ENCODE measurements around the gene CACNA2D3. TPM values are rescaled to one million over a fixed set of nuclear protein-coding genes. Genes with fewer than 3 reads are reported as not detected.

The CACNA2D3 gene
- total RNA-seq, 1 donor from 2014 or later = 0.48 TPM

DNA sequence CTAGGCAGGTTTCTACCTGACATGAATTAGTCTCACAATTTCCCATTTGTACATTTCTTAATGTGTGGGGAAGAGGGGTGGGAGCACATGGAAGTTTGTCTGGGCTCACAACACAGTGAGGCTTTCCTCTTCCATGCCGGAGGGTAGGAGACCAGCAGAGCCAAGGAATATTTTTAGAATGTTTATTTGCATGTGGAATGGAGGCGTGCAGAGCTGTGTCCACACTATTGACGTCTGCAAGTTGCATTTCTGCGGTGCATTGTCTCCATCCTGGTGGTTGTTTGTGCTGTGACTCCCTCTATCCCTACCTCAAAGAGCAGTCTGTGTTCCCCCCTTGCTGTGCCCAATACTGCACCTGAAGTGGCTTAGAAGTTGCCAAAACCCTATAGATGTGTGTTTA, 908.6 kb downstream of the CACNA2D3 start:
- no peak for DNase-seq (ENCODE audit: low spot score)

DNA sequence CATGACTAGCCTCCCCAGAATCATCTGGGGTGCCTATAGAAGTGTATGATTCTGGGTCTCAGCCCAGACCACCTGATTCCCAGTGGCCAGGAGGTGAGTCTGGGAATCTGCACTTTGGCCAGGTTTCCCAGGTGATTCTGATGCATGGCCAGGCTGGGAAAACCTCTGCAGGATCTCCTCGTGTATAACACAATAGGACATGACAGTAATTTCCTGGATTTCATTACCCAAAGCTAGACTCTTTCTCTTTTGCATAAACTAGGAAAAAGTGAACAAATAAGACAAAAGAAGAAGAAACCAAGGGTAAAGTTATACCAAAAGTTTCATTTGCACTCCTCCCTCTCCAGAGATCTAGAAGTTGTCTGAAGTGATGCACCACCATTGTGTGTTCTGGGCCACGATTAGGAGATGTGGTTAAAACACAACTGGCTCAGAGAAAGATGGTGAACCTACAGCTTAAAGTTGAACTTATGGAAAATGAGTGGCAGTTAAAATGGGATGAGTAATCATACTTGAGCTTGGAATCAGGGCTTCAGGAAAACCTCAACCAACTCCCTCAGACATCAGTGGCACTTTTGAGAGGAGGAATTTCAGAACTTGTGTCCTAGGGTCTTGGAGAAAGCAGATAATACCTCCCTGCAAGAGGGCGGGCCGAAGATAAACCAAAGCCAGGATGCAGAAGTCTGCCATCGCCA, 914.7 kb downstream of the CACNA2D3 start:
- DNase-seq (ENCODE audit: low spot score) = no peak

DNA sequence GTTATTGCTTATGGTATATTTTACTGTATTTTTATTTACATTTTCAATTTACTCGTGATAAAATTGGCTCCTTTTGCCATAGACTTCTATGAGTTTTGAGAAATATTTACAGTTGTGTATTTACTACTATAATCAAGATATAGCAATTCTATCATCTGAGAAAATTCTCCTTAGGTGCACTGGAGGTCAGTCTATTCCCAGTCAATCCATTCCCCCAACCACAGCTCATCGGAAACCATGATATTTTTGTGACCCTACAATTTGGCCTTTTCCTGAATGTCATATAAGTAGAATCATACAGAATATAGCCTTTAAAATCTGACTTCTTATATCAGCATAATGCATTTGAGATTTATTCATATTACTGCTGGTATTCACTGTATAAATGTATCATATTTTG, 920.2 kb downstream of the CACNA2D3 start:
- no peak for DNase-seq (ENCODE audit: low spot score)

- DNase-seq (ENCODE audit: low spot score) = no peak
Observed at GRCh38 chr3:55044486-55044885, 922.1 kb downstream of the CACNA2D3 start.

- no peak for DNase-seq (ENCODE audit: low spot score)
Observed at GRCh38 chr3:55059027-55059629, 936.8 kb downstream of the CACNA2D3 start.

DNA sequence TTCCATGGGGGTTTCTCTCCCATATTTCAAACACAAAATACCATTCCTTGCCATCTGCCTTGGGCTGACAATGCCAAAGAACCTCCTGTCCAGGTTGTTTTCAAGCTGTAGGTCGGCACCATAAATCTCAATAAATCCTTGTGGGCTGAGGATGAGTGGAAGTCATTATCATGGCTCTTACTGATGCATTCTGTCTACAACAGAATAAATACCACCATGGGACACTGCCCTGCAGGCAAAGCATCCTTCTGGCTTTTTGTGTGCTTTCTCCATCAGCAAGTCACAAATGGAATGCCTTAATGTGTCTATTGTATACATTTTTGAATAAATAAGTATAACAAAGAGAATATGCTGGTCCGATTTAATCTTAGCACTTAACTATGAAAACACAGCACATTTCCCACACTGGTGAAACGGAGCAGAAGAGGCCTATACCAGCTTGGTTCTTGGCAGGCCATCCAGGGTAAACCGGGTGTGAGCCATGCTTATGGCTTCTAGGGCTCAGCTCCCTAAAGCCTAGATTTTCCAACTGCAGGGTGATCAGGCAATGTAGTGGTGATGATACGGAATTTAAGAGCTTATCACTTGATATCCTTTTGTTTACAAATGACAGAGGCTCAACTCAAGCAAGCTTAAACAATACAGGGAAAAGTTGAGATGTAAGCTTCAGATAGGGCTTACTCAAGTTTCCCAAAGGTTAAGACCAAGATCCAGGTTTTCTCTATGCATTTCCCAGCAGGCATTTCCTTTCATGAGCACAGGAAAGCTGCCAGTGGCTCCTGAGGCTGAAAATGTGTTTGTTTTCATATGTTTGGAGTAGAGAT, 938.8 kb downstream of the CACNA2D3 start:
- DNase-seq (ENCODE audit: low spot score) = no peak

- no peak for DNase-seq (ENCODE audit: low spot score)
Observed at GRCh38 chr3:55061720-55062034, 939.3 kb downstream of the CACNA2D3 start.

DNA sequence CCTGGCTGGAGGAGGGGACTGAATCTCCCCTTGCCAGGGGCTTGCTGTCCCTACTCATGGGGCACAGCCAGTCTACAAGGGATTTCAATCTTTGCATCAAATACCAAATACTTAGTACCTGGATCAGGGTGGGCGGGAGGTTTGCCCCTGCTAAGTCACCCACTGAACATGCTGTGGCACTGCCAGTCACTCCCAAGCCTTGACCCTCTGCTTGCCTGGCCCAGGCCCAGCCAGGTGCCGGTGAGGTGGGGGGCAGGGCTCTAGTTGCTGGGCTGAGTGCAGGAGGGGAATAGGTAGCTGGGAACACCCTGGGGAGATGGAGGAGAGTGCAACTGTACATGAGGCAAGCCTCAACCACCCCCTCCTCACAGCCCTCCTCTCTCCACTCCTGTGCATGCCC, 941.8 kb downstream of the CACNA2D3 start:
- no peak for DNase-seq (ENCODE audit: low spot score)

- no peak for DNase-seq (ENCODE audit: low spot score)
Observed at GRCh38 chr3:55065331-55065730, 943.0 kb downstream of the CACNA2D3 start.

GRCh38 chr3:55066551-55067047, 944.2 kb downstream of the CACNA2D3 start:
- DNase-seq (ENCODE audit: low spot score) = no peak

- DNase-seq (ENCODE audit: low spot score) = no peak
Observed at GRCh38 chr3:55069950-55070349, 947.6 kb downstream of the CACNA2D3 start.

DNA sequence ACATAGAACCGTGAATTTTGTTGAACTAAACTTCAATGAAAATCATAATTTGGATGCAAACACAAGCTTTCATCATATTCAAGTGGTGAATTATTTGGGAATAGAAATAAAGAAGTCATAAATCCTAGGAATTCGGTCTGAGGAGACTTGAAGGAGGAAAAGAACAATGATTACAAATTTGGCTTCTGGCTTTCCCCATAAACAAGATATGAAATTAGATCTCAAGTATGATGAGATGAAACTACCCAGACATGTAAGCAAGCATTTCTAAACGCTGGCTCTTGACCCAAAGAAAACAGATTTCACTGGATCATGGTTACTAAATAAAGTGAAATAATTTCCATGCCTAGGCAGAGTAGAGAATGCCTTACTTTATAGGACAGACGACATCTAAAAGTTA, 952.4 kb downstream of the CACNA2D3 start:
- DNase-seq (ENCODE audit: low spot score) = no peak

DNA sequence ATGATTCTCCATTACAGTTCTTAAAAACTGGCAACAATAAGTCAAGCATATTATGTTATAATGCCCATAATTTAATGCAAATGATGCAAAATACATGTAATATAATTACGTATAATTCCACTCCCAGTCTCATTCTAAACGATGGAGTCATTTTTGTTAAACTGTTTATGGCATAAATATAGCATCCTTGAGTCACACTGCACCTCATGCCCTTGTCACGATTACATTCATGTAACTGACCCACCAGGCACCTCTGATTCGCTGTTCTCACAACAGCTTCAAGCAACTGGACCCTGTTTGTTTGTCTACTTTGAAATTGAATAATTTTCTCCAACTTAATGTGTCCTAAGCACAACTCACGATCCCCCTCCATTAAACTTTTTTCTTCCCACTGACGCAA, 953.5 kb downstream of the CACNA2D3 start:
- no peak for DNase-seq (ENCODE audit: low spot score)

- DNase-seq (ENCODE audit: low spot score) = no peak
Observed at GRCh38 chr3:55077726-55078125, 955.4 kb downstream of the CACNA2D3 start.

DNA sequence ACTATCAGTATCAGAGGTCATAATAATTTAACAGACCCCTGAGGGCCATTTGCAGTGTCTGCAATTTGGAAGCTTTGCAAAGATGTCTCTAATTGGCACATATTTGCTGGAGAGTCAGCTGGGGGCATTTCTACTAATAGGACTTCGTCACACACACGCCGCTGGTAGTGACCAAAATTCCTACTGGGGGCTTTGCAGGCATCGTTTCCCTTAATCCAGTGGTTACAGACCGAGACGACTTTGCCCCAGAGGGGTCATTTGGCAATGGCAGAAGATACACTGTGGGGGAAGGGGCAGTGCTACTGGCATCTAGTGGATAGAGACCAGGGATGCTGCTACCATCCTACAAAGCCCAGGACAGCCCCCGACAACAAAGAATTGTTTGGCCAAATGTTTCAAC, 956.5 kb downstream of the CACNA2D3 start:
- no peak for DNase-seq (ENCODE audit: low spot score)

DNA sequence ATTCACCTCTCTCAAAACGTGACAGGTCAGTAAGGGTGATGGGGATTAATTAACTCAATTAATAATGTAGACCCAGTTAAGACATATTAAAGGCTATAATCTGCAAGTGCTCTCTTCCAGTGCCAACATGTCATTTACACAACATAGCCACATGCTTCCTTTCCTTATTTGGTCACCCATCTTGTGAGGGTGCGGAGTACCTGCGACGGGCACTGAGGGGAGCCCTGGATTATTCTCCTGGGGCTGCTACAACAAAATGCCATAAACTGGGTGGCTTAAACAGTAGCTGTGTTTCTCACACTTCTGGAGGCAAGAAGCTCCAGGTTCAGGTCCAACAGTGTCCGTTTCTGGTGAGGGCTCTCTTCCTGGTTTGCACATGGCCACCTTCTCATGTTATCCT, 962.9 kb downstream of the CACNA2D3 start:
- DNase-seq (ENCODE audit: low spot score) = no peak

DNA sequence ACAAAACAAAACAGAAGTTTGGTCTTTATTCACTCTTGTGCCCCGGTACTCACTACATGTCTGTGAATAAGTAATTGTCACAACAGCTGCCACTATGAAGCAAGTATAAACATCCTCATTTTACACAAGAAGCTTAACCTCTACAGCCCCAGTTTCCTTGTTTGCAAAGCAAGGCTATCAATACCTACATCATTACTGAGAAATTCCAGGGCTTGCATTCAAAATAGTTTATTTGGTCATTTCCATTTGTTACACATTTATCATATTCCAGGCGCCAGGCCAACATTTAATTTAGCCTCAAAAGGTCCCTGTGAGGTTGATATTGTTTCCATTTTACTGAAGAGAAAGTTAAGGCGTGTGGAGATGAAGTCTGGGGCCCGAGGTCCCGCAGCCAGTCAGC, 966.9 kb downstream of the CACNA2D3 start:
- no peak for DNase-seq (ENCODE audit: low spot score)

GRCh38 chr3:55090291-55090690, 967.9 kb downstream of the CACNA2D3 start:
- DNase-seq (ENCODE audit: low spot score) = no peak

- no peak for DNase-seq (ENCODE audit: low spot score)
Observed at GRCh38 chr3:55090746-55091145, 968.4 kb downstream of the CACNA2D3 start.

- no peak for DNase-seq (ENCODE audit: low spot score)
Observed at GRCh38 chr3:55091381-55092225, 969.3 kb downstream of the CACNA2D3 start.

DNA sequence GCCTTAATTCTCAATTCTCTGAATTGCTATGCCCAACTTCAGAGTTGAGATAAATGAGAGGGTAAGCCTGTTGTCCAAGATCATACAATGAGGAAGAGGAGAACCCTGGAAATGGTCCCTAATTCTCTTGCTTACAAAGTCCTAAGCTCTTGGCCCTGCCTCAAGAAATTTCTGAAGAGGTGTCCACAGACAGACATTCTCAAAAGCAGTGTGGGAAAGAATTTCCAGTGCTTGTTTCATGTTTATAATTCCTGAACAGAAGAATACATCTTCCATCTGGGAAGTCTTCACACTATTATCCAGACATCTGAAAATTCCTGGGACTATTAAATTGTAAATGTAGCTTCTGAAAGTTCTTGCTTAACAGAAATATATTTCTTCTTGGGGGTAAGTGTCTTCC, 972.3 kb downstream of the CACNA2D3 start:
- DNase-seq (ENCODE audit: low spot score) = no peak
